Type B pancreatic cell (in vitro differentiated cells): ENCODE measurements around the gene THSD4. TPM values are rescaled to one million over a fixed set of nuclear protein-coding genes. Genes with fewer than 3 reads are reported as not detected.

Source experiments
- DNase-seq: peaks from one replicate; pipeline ENCODE4 v3.0.0; 2021; ENCODE audit warnings: mixed read lengths; ENCODE audit not compliant: unreplicated experiment; ENCODE audit errors: extremely low spot score
- H3K27ac Mint-ChIP-seq: 2 replicates; pipeline ENCODE4 v1.8.0; 2021; ENCODE audit warnings: mild to moderate bottlenecking, mixed read lengths
- H3K27me3 Mint-ChIP-seq: 2 replicates; pipeline ENCODE4 v1.8.0; 2021; ENCODE audit warnings: mixed read lengths
- H3K36me3 Mint-ChIP-seq: 2 replicates; pipeline ENCODE4 v1.8.0; 2021; ENCODE audit warnings: mixed read lengths
- H3K4me1 Mint-ChIP-seq: one replicate; pipeline ENCODE4 v1.8.0; 2021; ENCODE audit warnings: mixed read lengths; ENCODE audit not compliant: unreplicated experiment
- H3K4me3 Mint-ChIP-seq: 2 replicates; pipeline ENCODE4 v1.8.0; 2021; ENCODE audit warnings: mild to moderate bottlenecking, mixed read lengths
- H3K9me3 Mint-ChIP-seq: 2 replicates; pipeline ENCODE4 v1.8.0; 2021; ENCODE audit warnings: mixed read lengths
- CTCF ChIP-seq: fragments of 200-600 bp; sonication (generic); conservative IDR thresholded peaks from 2 replicates; pipeline ENCODE4 v1.5.0; 2021; ENCODE audit warnings: antibody characterized with exemption, mild to moderate bottlenecking
- total RNA-seq: library from RNA; stranded (reverse); gene quantifications from 2 replicates; pipeline ENCODE4 v1.2.1, GENCODE V29; 2021; ENCODE audit warnings: low replicate concordance

Gene THSD4
- total RNA-seq, 1 donor from 2014 or later = 43.3 TPM

DNA sequence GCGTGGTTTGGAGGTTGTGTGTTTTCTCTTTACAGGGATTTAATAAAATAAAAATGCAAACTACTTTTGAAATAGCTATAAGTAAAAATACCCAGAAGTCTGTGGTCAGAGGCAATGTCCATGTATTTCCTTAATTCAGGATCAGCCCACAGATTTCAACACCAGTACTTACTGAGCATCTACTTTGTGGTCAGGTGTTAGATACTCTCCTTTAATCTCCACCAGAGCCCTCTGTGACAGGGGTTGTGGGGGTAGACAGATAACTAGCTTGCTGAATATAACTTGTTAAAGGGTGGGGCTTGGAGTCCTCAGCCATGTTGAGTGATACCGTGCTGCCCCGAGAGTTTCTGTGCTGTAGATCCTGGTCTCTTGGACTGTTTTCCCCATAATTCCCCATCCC lies 451.0 kb downstream of the THSD4 start:
- no peak overlapping the region for H3K27ac Mint-ChIP-seq

GRCh38 chr15:71567173-71567572 lies 451.9 kb downstream of the THSD4 start:
- Mint-ChIP-seq H3K9me3 (no peaks in the 10 kb centered on the region), H3K4me1 (peaks cover 16% of the 10 kb centered on the region), H3K27ac (peak overlapping the region; percentile 10), H3K36me3 (no peaks in the 10 kb centered on the region), H3K27me3 (no peaks in the 10 kb centered on the region), H3K4me3 (no peak overlapping the region)
- DNase-seq = no peak
- no peak for TF ChIP-seq CTCF

More for the DNA sequence above, 451.0 kb downstream of the THSD4 start:
- no peaks in the 10 kb centered on the region for H3K9me3 Mint-ChIP-seq
- H3K4me3 Mint-ChIP-seq = no peak overlapping the region
- peaks cover 12% of the 10 kb centered on the region for H3K4me1 Mint-ChIP-seq
- DNase-seq = no peak
- no peaks in the 10 kb centered on the region for H3K27me3 Mint-ChIP-seq
- no peaks in the 10 kb centered on the region for H3K36me3 Mint-ChIP-seq
- TF ChIP-seq CTCF = no peak

GRCh38 chr15:71568227-71568626 lies 453.0 kb downstream of the THSD4 start:
- DNase-seq = no peak
- Mint-ChIP-seq H3K9me3 (no peaks in the 10 kb centered on the region), H3K36me3 (no peaks in the 10 kb centered on the region), H3K4me1 (peaks cover 23% of the 10 kb centered on the region), H3K27me3 (no peaks in the 10 kb centered on the region), H3K27ac (no peak overlapping the region), H3K4me3 (no peak overlapping the region)
- no peak for TF ChIP-seq CTCF

DNA sequence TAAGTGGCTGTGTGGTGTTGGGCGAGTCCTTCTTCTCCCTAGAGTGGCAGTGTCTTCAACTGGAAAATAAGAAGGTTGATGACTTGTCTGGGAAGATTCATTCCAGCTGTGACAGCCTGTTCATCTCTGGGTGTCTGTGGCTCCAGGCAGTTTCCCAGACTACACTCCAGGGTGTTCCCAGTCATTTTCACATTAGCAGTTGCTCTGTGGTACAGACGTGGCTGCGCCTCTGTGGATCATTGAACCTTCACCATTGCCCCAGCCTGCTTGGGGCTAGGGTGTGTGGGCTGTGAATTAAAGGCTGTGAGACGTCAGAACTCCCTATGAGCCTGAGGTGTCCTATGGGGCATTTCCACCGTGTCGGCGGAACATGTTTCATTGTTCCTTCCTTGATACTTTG lies 455.5 kb downstream of the THSD4 start:
- no peak overlapping the region for H3K27ac Mint-ChIP-seq
- H3K4me1 Mint-ChIP-seq = peaks cover 17% of the 10 kb centered on the region
- DNase-seq = no peak
- H3K4me3 Mint-ChIP-seq = no peak overlapping the region
- H3K27me3 Mint-ChIP-seq = no peaks in the 10 kb centered on the region
- no peaks in the 10 kb centered on the region for H3K36me3 Mint-ChIP-seq
- TF ChIP-seq CTCF = no peak
- peaks cover 6% of the 10 kb centered on the region for H3K9me3 Mint-ChIP-seq

- no peak overlapping the region for H3K4me3 Mint-ChIP-seq
- no peak overlapping the region for H3K27ac Mint-ChIP-seq
- TF ChIP-seq CTCF = no peak
- H3K4me1 Mint-ChIP-seq = peaks cover 15% of the 10 kb centered on the region
- H3K27me3 Mint-ChIP-seq = no peaks in the 10 kb centered on the region
- DNase-seq = no peak
- H3K9me3 Mint-ChIP-seq = peaks cover 6% of the 10 kb centered on the region
- H3K36me3 Mint-ChIP-seq = no peaks in the 10 kb centered on the region
Observed at GRCh38 chr15:71571641-71572040, 456.4 kb downstream of the THSD4 start.

DNA sequence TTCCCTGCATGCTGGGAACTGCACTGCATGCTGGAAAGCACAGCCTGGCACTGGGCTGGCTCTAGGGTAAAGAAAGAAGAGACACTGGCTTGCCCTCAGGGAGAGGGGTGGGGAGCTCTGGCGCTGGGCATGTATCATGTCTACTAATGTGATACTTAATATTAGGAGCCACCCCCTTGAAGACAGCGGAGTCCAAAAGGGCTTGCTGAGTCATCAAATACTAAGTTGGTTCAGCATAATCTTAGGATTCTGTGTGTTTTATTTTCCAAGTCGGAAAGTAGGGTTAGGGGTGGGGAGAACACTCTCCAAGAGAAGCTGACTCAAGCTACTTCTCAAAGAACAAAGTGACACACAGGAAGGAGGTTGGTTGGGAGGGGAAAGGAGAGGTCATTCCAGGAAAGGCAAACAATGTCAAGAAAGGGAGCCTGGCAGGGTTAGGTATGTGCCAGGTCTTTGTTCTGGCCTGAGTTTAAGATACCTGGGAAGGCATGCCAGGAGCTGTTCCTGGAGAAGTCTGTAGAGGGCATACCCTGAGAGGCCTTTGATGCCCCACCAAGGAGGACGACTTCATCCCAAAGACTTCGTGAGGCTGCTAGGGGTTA lies 457.3 kb downstream of the THSD4 start:
- DNase-seq = no peak
- Mint-ChIP-seq H3K9me3 (peaks cover 6% of the 10 kb centered on the region), H3K27ac (peak overlapping the region; percentile 9), H3K4me1 (peaks cover 15% of the 10 kb centered on the region), H3K36me3 (no peaks in the 10 kb centered on the region), H3K27me3 (no peaks in the 10 kb centered on the region), H3K4me3 (no peak overlapping the region)
- no peak for TF ChIP-seq CTCF
